ENCODE results near the gene MT1B.

DNA sequence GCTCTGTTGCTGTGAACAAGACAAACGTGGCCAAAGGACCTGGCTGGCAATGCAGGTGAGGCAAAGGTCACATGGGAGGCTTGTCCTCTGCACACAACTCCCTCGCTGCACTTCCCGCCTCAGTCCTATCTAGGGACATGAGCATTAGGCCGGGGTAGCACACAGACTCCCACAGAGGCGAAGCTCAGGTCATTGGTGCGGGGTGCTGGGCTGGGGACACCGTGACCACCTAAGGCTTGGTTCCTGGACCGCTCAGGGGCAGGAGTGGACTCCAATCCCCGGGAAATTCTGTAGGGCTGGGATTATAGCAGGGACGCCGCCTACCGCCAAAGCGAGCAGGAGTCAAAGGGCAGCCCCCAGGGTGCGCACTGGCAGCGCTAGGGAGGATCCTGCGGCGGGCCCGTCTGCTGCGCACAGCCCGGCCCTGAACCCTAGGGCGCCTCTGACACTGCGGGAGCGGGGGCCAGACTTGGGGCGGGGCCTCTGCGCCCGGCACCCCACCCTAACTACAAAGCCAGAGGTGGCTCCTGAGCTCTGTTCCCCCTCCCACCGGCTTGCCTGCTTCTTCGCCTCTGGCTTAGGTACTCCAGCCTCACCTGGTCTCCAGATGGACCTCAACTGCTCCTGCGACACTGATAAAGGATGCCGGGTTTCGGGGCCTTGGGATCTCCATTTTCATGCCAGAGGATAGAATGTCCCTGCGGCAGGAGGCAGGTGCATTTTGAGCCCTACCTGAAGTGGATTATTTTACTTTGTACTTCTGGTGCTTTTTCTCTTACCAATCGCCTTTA, 3.9 kb upstream of the MT1B start:
- TF ChIP-seq POLR2A (IDR thresholded peaks at IDR 0.05; ENCODE audit: extremely low read depth, insufficient read length): no peak
- TF ChIP-seq, protein P1, sequence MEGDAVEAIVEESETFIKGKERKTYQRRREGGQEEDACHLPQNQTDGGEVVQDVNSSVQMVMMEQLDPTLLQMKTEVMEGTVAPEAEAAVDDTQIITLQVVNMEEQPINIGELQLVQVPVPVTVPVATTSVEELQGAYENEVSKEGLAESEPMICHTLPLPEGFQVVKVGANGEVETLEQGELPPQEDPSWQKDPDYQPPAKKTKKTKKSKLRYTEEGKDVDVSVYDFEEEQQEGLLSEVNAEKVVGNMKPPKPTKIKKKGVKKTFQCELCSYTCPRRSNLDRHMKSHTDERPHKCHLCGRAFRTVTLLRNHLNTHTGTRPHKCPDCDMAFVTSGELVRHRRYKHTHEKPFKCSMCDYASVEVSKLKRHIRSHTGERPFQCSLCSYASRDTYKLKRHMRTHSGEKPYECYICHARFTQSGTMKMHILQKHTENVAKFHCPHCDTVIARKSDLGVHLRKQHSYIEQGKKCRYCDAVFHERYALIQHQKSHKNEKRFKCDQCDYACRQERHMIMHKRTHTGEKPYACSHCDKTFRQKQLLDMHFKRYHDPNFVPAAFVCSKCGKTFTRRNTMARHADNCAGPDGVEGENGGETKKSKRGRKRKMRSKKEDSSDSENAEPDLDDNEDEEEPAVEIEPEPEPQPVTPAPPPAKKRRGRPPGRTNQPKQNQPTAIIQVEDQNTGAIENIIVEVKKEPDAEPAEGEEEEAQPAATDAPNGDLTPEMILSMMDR (IDR thresholded peaks at IDR 0.05; ENCODE audit: low read depth, low read length): no peak

Measured in NB4 (cell line).